OCI-LY1 (cell line): ENCODE results near the gene RNF44.

Source experiments
- H2AFZ ChIP-seq: fragments of 200-600 bp; sonication (generic), shearing (Covaris generic); 2 replicates; pipeline ENCODE4 v1.6.0; 2014; ENCODE audit warnings: antibody characterized with exemption, mild to moderate bottlenecking, low read length
- H3F3A ChIP-seq: fragments of 200-600 bp; sonication (generic), shearing (Covaris generic); 2 replicates; pipeline ENCODE4 v1.6.0; 2014; ENCODE audit warnings: mild to moderate bottlenecking, antibody characterized with exemption, low read length, moderate library complexity; ENCODE audit not compliant: insufficient read depth
- H3K27ac ChIP-seq: fragments of 200-600 bp; sonication (generic); 2 replicates; pipeline ENCODE4 v1.5.1; 2014; ENCODE audit warnings: low read length, mixed run types, mild to moderate bottlenecking, low read depth; ENCODE audit not compliant: poor library complexity, severe bottlenecking
- H3K27me3 ChIP-seq: fragments of 200-600 bp; sonication (generic); 2 replicates; pipeline ENCODE4 v1.6.0; 2014; ENCODE audit warnings: antibody characterized with exemption, mild to moderate bottlenecking, low read length, moderate library complexity; ENCODE audit not compliant: insufficient read depth
- H3K36me3 ChIP-seq: fragments of 200-600 bp; sonication (generic); 2 replicates; pipeline ENCODE4 v1.6.1; 2014; ENCODE audit warnings: mild to moderate bottlenecking, antibody characterized with exemption, low read length, moderate library complexity, mixed read lengths; ENCODE audit not compliant: insufficient read depth
- H3K4me1 ChIP-seq: fragments of 200-600 bp; sonication (generic); 2 replicates; pipeline ENCODE4 v1.5.1; 2014; ENCODE audit warnings: mild to moderate bottlenecking, low read length, moderate library complexity; ENCODE audit not compliant: insufficient read depth, severe bottlenecking
- H3K4me2 ChIP-seq: fragments of 200-600 bp; sonication (generic), shearing (Covaris generic); 2 replicates; pipeline ENCODE4 v1.6.1; 2014; ENCODE audit warnings: low read length
- H3K4me3 ChIP-seq: fragments of 200-600 bp; sonication (generic); 2 replicates; pipeline ENCODE4 v1.5.1; 2014; ENCODE audit warnings: low read length, low read depth, mild to moderate bottlenecking, mixed read lengths; ENCODE audit not compliant: poor library complexity, severe bottlenecking
- H3K79me2 ChIP-seq: fragments of 200-600 bp; shearing (Covaris generic); 2 replicates; pipeline ENCODE4 v1.6.1; 2016; ENCODE audit warnings: mixed run types, low read length, mixed read lengths; ENCODE audit not compliant: insufficient read depth
- H3K9ac ChIP-seq: fragments of 200-600 bp; sonication (generic), shearing (Covaris generic); 2 replicates; pipeline ENCODE4 v1.6.1; 2014; ENCODE audit warnings: mild to moderate bottlenecking, low read length, mixed read lengths
- H3K9me2 ChIP-seq: fragments of 200-600 bp; sonication (generic), shearing (Covaris generic); 2 replicates; pipeline ENCODE4 v1.6.1; 2014; ENCODE audit warnings: low read depth, mild to moderate bottlenecking, low read length, mixed read lengths
- H3K9me3 ChIP-seq: fragments of 200-600 bp; shearing (Covaris generic); 2 replicates; pipeline ENCODE4 v1.6.1; 2014; ENCODE audit warnings: low read length, mixed read lengths
- H4K20me1 ChIP-seq: fragments of 200-600 bp; sonication (generic), shearing (Covaris generic); 2 replicates; pipeline ENCODE4 v1.6.0; 2016; ENCODE audit warnings: mild to moderate bottlenecking, low read length; ENCODE audit not compliant: insufficient read depth
- EZH2 ChIP-seq: fragments of 200-600 bp; sonication (generic), shearing (Covaris generic); IDR thresholded peaks from 2 replicates; pipeline ENCODE4 v1.8.0; 2017; ENCODE audit warnings: borderline replicate concordance, mixed run types, mild to moderate bottlenecking, antibody characterized with exemption, low read length, moderate library complexity, mixed read lengths
- TF ChIP-seq, protein P1 (sequence below): fragments of 200-600 bp; sonication (generic), shearing (Covaris generic); IDR thresholded peaks from 2 replicates; pipeline ENCODE4 v1.5.1; 2017; ENCODE audit warnings: mild to moderate bottlenecking, antibody characterized with exemption, low read length, moderate library complexity, mixed read lengths

RNF44 gene

GRCh38 chr5:176547802-176548201 is 10.6 kb upstream of the RNF44 start:
- no peaks in the 10 kb centered on the region; the same call in 1 of the 2 replicates for H3K27me3 ChIP-seq
- H3F3A ChIP-seq, result no peaks in the 10 kb centered on the region
- no peak for TF ChIP-seq EZH2
- TF ChIP-seq, protein P1, sequence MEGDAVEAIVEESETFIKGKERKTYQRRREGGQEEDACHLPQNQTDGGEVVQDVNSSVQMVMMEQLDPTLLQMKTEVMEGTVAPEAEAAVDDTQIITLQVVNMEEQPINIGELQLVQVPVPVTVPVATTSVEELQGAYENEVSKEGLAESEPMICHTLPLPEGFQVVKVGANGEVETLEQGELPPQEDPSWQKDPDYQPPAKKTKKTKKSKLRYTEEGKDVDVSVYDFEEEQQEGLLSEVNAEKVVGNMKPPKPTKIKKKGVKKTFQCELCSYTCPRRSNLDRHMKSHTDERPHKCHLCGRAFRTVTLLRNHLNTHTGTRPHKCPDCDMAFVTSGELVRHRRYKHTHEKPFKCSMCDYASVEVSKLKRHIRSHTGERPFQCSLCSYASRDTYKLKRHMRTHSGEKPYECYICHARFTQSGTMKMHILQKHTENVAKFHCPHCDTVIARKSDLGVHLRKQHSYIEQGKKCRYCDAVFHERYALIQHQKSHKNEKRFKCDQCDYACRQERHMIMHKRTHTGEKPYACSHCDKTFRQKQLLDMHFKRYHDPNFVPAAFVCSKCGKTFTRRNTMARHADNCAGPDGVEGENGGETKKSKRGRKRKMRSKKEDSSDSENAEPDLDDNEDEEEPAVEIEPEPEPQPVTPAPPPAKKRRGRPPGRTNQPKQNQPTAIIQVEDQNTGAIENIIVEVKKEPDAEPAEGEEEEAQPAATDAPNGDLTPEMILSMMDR, result no peak
- H3K9ac ChIP-seq, result no peak overlapping the region
- H3K9me2 ChIP-seq, result no peaks in the 10 kb centered on the region
- no peak overlapping the region for H2AFZ ChIP-seq
- no peaks in the 10 kb centered on the region for H3K79me2 ChIP-seq
- no peak overlapping the region for H3K4me2 ChIP-seq
- H3K4me3 ChIP-seq, result no peak overlapping the region
- H3K4me1 ChIP-seq, result peaks cover 16% of the 10 kb centered on the region
- no peaks in the 10 kb centered on the region for H3K36me3 ChIP-seq
- H3K27ac ChIP-seq, result no peak overlapping the region
- H3K9me3 ChIP-seq, result no peaks in the 10 kb centered on the region
- no peaks in the 10 kb centered on the region for H4K20me1 ChIP-seq

DNA sequence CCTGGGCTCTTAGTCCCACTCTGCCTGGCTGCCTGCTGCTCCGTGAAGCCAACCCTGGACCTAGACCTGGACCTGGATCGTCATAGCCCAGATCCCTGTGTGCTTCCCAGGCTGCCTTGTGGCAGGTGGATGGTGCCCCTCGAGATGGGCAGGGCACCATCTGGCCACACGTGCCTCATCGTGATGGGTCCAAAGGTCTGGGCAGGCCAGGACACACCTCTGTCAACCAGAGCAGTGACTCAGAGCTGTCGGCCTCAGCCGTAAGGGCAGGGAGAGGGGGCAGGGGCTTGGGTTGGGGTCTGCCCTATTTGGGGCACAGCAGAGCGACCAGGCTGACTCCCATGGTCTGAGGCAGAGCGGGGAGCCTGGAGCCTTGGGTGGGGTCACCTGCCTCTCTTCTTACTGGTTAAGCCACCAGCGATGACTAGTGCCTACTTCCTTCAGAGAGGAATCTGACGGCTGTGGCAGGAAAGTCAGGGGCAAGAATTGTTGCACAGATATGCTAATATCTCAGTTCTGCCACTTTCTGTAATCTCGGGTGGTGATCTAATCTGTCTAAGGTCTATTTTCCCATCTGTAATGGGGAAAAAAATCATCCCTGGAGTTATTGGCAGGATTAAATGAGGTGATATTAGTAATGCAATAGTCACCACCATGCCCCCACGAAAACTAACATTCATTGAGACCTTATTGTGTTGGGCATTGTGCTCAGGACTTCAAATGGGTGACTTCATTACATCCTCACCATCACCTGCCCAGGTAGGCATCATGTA is 8.7 kb upstream of the RNF44 start:
- no peaks in the 10 kb centered on the region for H3K9me3 ChIP-seq
- H3K27me3 ChIP-seq, result no peaks in the 10 kb centered on the region
- no peaks in the 10 kb centered on the region for H3K79me2 ChIP-seq
- H4K20me1 ChIP-seq, result no peaks in the 10 kb centered on the region
- no peak overlapping the region for H3K27ac ChIP-seq
- no peak overlapping the region for H3K4me2 ChIP-seq
- no peaks in the 10 kb centered on the region for H3F3A ChIP-seq
- no peak overlapping the region for H3K4me3 ChIP-seq
- H3K9me2 ChIP-seq, result no peaks in the 10 kb centered on the region
- TF ChIP-seq, protein P1, result no peak
- no peak for TF ChIP-seq EZH2
- no peaks in the 10 kb centered on the region for H3K36me3 ChIP-seq
- H3K4me1 ChIP-seq, result peaks cover 33% of the 10 kb centered on the region
- H3K9ac ChIP-seq, result no peak overlapping the region
- no peak overlapping the region for H2AFZ ChIP-seq

GRCh38 chr5:176545388-176545736 is 8.2 kb upstream of the RNF44 start:
- no peaks in the 10 kb centered on the region for H3K79me2 ChIP-seq
- no peak overlapping the region for H3K9ac ChIP-seq
- H3K9me2 ChIP-seq, result no peaks in the 10 kb centered on the region
- no peak overlapping the region for H3K27ac ChIP-seq
- H4K20me1 ChIP-seq, result no peaks in the 10 kb centered on the region
- TF ChIP-seq EZH2, result no peak
- TF ChIP-seq, protein P1, result no peak
- H3K4me3 ChIP-seq, result no peak overlapping the region
- no peaks in the 10 kb centered on the region for H3F3A ChIP-seq
- H3K27me3 ChIP-seq, result no peaks in the 10 kb centered on the region
- H3K4me1 ChIP-seq, result peaks cover 33% of the 10 kb centered on the region
- no peaks in the 10 kb centered on the region for H3K36me3 ChIP-seq
- no peak overlapping the region for H2AFZ ChIP-seq
- no peaks in the 10 kb centered on the region for H3K9me3 ChIP-seq
- no peak overlapping the region for H3K4me2 ChIP-seq
